Natural killer cell (primary cell): Measurements from ENCODE around the gene METTL24. TPM values are rescaled to one million over a fixed set of nuclear protein-coding genes. Genes with fewer than 3 reads are reported as not detected.

Experiments
- ATAC-seq, 3 donors: fragments of 150-1000 bp in 2 of 3; fragments of 200-7000 bp in 1 of 3; cut with Tn5 transposase; 1 replicate in 1 of 3; 2 replicates in 2 of 3; pipeline ENCODE4 v1.10.0; 2021; ENCODE audit warnings: mild to moderate bottlenecking in 2 of 3, moderate library complexity in 2 of 3
- DNase-seq, 2 donors: peaks; one replicate each; pipeline versions ENCODE4 v3.0.0 to v3.0.0-alpha.2; 2013 to 2021; ENCODE audit warnings: mixed read lengths in 1 of 2
- H3K27ac ChIP-seq: one replicate; pipeline ENCODE4 v1.5.1; 2013; ENCODE audit warnings: mild to moderate bottlenecking, low read length
- H3K27me3 ChIP-seq: one replicate; pipeline ENCODE4 v1.6.1; 2013; ENCODE audit warnings: low read length; ENCODE audit not compliant: control insufficient read depth, insufficient read depth
- H3K36me3 ChIP-seq: one replicate; pipeline ENCODE4 v1.6.1; 2013; ENCODE audit warnings: low read length; ENCODE audit not compliant: control insufficient read depth, insufficient read depth
- H3K4me1 ChIP-seq: one replicate; pipeline ENCODE4 v1.6.1; 2013; ENCODE audit warnings: low read length; ENCODE audit not compliant: control insufficient read depth, insufficient read depth
- H3K4me3 ChIP-seq: one replicate; pipeline ENCODE4 v1.5.1; 2013; ENCODE audit warnings: low read length
- H3K9me3 ChIP-seq: one replicate; pipeline ENCODE4 v1.6.1; 2013; ENCODE audit warnings: low read length; ENCODE audit not compliant: control insufficient read depth, insufficient read depth
- H3K27ac Mint-ChIP-seq, 2 donors: one replicate each; pipeline ENCODE4 v1.8.0; 2022; ENCODE audit warnings: mild to moderate bottlenecking in 2 of 2, mixed read lengths in 2 of 2, moderate library complexity in 1 of 2
- H3K27me3 Mint-ChIP-seq, 2 donors: one replicate each; pipeline ENCODE4 v1.8.0; 2022; ENCODE audit warnings: low read depth in 2 of 2, mixed read lengths in 2 of 2
- H3K36me3 Mint-ChIP-seq: one replicate; pipeline ENCODE4 v1.8.0; 2022; ENCODE audit warnings: mixed read lengths
- H3K4me1 Mint-ChIP-seq, 2 donors: one replicate each; pipeline ENCODE4 v1.8.0; 2022; ENCODE audit warnings: mixed read lengths in 2 of 2
- H3K4me3 Mint-ChIP-seq: one replicate; pipeline ENCODE4 v1.8.0; 2022; ENCODE audit warnings: mild to moderate bottlenecking, moderate library complexity, mixed read lengths
- H3K9me3 Mint-ChIP-seq, 2 donors: one replicate each; pipeline ENCODE4 v1.8.0; 2022; ENCODE audit warnings: mixed read lengths in 2 of 2
- CTCF ChIP-seq: fragments of 200-600 bp; IDR thresholded peaks from one replicate; pipeline ENCODE4 v1.8.0; 2022; ENCODE audit warnings: antibody characterized with exemption
- WGBS: methylation state at CpG from one replicate; pipeline ENCODE4 v1.1.7; 2013; ENCODE audit warnings: missing lambda C conversion rate; ENCODE audit not compliant: insufficient coverage; 5-methylcytosine and 5-hydroxymethylcytosine counted together
- intact Hi-C: fragments of 100-400 bp; cut with micrococcal nuclease; formaldehyde crosslinking; loops from one replicate; pipeline ENCODE4 v1.14.2; 2022
- total RNA-seq, 4 donors: library from RNA; stranded (reverse); fragments of 120-200 nt in 1 of 4; gene quantifications; one replicate each; pipeline versions ENCODE4 v1.2.3 to v1.2.4, GENCODE V29; 2013 to 2022

Gene METTL24
- total RNA-seq, 3 donors from 2014 or later (not counting 1 experiment from before 2014, with no cell fraction given): 0.24 to 1.00 TPM; not detected in 1

- Mint-ChIP-seq H3K27me3 (no peaks in the 10 kb centered on the region), H3K4me1 (peaks cover 26 to 35% of the 10 kb centered on the region in 2 donors), H3K4me3 (no peak overlapping the region), H3K9me3 (no peaks in the 10 kb centered on the region), H3K36me3 (no peaks in the 10 kb centered on the region), H3K27ac (no peak overlapping the region)
- Histone ChIP-seq H3K36me3 (peaks cover 21% of the 10 kb centered on the region), H3K4me1 (no peaks in the 10 kb centered on the region), H3K27me3 (no peaks in the 10 kb centered on the region), H3K27ac (no peak overlapping the region), H3K4me3 (no peak overlapping the region), H3K9me3 (no peaks in the 10 kb centered on the region)
- ATAC-seq: no peak
- intact Hi-C loops: no loop called here
- 94% methylated on average over 1 of the region's 3 CpGs for WGBS
- no peak for TF ChIP-seq CTCF
- no peak for DNase-seq
These were observed 159.6 kb downstream of the METTL24 start for GRCh38 chr6:110198561-110198960.

GRCh38 chr6:110196874-110197273, 161.3 kb downstream of the METTL24 start:
- Histone ChIP-seq H3K27me3 (no peaks in the 10 kb centered on the region), H3K4me1 (no peaks in the 10 kb centered on the region), H3K4me3 (no peak overlapping the region), H3K36me3 (peaks cover 20% of the 10 kb centered on the region), H3K9me3 (no peaks in the 10 kb centered on the region), H3K27ac (no peak overlapping the region)
- DNase-seq: no peak
- Mint-ChIP-seq H3K4me1 (peaks cover 15 to 26% of the 10 kb centered on the region in 2 donors), H3K36me3 (no peaks in the 10 kb centered on the region), H3K4me3 (no peak overlapping the region), H3K27ac (no peak overlapping the region), H3K9me3 (no peaks in the 10 kb centered on the region), H3K27me3 (no peaks in the 10 kb centered on the region)
- WGBS: 73% methylated on average over 1 of the region's 1 CpG
- intact Hi-C loops: no loop called here
- no peak for TF ChIP-seq CTCF
- no peak for ATAC-seq

- ATAC-seq: no peak
These were observed 162.5 kb downstream of the METTL24 start for GRCh38 chr6:110195639-110196038.

More at GRCh38 chr6:110195639-110196038, 162.5 kb downstream of the METTL24 start:
- H3K27ac ChIP-seq: no peak overlapping the region
- H3K27me3 ChIP-seq: no peaks in the 10 kb centered on the region
- H3K4me1 ChIP-seq: peaks cover 2% of the 10 kb centered on the region
- peaks cover 15 to 21% of the 10 kb centered on the region in 2 donors for H3K4me1 Mint-ChIP-seq
- intact Hi-C loops: no loop called here
- H3K4me3 Mint-ChIP-seq: no peak overlapping the region
- no peak overlapping the region for H3K27ac Mint-ChIP-seq
- DNase-seq: no peak
- H3K27me3 Mint-ChIP-seq: no peaks in the 10 kb centered on the region
- no peaks in the 10 kb centered on the region for H3K9me3 Mint-ChIP-seq
- peaks cover 20% of the 10 kb centered on the region for H3K36me3 ChIP-seq
- no peaks in the 10 kb centered on the region for H3K36me3 Mint-ChIP-seq
- H3K9me3 ChIP-seq: no peaks in the 10 kb centered on the region
- no peak for TF ChIP-seq CTCF
- no peak overlapping the region for H3K4me3 ChIP-seq
- 97% methylated on average over 3 of the region's 4 CpGs for WGBS

Other genes with a start within 250 kb of the METTL24 start
- under 1 TPM; 0.25 to 0.90 (median 0.45) TPM for gene WASF1, start 178.7 kb downstream of the METTL24 start, total RNA-seq
- gene CDC40, start 177.9 kb downstream of the METTL24 start, total RNA-seq: 10 to 100 TPM; 32.9 to 55.4 (median 48.5) TPM
- under 1 TPM in 2 of 3 donors, not detected in 1; 0.25 to 0.50 TPM for gene DDO, start 57.2 kb upstream of the METTL24 start, total RNA-seq
- gene SLC22A16, start 118.3 kb upstream of the METTL24 start, total RNA-seq: not detected